Measurements from ENCODE around the gene DDO. TPM values are rescaled to one million over a fixed set of nuclear protein-coding genes. Genes with fewer than 3 reads are reported as not detected.
A peak's percentile ranks its signal among the peaks of the same experiment; 100 is the strongest.

DDO gene
- total and polyA plus RNA-seq, 2 experiments from 2014 or later = 0.10 TPM; not detected in 1

DNA sequence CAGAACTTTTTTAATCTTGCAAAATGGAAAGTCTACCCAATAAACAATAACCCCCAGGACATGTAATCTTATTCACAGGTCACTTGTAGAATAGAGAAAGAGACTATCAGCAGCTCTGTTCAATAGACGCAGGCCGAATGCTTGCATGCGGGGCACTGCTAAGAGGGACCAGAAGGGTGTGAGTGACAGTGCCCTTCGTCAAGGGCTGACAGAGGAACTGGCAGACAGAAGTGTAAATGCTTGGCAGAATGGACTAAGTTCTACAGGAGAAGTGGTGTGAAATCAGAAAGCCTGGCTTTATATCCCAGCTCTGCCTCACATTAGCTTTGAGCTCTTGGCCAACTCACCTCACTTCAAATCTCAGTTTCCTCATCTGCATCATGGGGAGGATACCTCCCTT is 21.0 kb downstream of the DDO start:
- Mint-ChIP-seq H3K4me3 (no peak overlapping the region), H3K27me3 (ENCODE audit: insufficient read depth, low read depth, poor library complexity) (peaks cover 3% of the 10 kb centered on the region), H3K9me3 (no peaks in the 10 kb centered on the region), H3K27ac (no peak overlapping the region), H3K36me3 (ENCODE audit: low read depth) (peaks cover 3% of the 10 kb centered on the region; the same call in 1 of the 3 replicates), H3K4me1 (peaks cover 3% of the 10 kb centered on the region; the same call in 1 of the 3 replicates)
- Histone ChIP-seq H3F3A (replicated peaks; ENCODE audit: low read depth) (no peaks in the 10 kb centered on the region), H3K79me2 (replicated peaks; ENCODE audit: insufficient read depth) (no peaks in the 10 kb centered on the region), H3K4me3 (no peak overlapping the region), H3K9me2 (ENCODE audit: insufficient read depth) (no peaks in the 10 kb centered on the region), H3K36me3 (ENCODE audit: insufficient read depth) (no peaks in the 10 kb centered on the region), H3K27me3 (ENCODE audit: insufficient read depth) (no peaks in the 10 kb centered on the region), H3K4me2 (no peak overlapping the region), H2AFZ (no peak overlapping the region), H3K27ac (ENCODE audit: low read depth) (no peak overlapping the region), H3K4me1 (ENCODE audit: insufficient read depth) (no peaks in the 10 kb centered on the region), H4K20me1 (replicated peaks; ENCODE audit: insufficient read depth) (no peaks in the 10 kb centered on the region)
- TF ChIP-seq STAT1 (IDR thresholded peaks at IDR 0.05; ENCODE audit: unreplicated experiment) (no peak), CREB1 (CRISPR knock-in tag; IDR thresholded peaks at IDR 0.05; ENCODE audit: low read depth) (no peak), EZH2phosphoT487 (IDR thresholded peaks at IDR 0.05; ENCODE audit: unreplicated experiment) (no peak), POLR2AphosphoS5 (IDR thresholded peaks at IDR 0.05; ENCODE audit: low read depth) (no peak)
- TF ChIP-seq, protein P1, sequence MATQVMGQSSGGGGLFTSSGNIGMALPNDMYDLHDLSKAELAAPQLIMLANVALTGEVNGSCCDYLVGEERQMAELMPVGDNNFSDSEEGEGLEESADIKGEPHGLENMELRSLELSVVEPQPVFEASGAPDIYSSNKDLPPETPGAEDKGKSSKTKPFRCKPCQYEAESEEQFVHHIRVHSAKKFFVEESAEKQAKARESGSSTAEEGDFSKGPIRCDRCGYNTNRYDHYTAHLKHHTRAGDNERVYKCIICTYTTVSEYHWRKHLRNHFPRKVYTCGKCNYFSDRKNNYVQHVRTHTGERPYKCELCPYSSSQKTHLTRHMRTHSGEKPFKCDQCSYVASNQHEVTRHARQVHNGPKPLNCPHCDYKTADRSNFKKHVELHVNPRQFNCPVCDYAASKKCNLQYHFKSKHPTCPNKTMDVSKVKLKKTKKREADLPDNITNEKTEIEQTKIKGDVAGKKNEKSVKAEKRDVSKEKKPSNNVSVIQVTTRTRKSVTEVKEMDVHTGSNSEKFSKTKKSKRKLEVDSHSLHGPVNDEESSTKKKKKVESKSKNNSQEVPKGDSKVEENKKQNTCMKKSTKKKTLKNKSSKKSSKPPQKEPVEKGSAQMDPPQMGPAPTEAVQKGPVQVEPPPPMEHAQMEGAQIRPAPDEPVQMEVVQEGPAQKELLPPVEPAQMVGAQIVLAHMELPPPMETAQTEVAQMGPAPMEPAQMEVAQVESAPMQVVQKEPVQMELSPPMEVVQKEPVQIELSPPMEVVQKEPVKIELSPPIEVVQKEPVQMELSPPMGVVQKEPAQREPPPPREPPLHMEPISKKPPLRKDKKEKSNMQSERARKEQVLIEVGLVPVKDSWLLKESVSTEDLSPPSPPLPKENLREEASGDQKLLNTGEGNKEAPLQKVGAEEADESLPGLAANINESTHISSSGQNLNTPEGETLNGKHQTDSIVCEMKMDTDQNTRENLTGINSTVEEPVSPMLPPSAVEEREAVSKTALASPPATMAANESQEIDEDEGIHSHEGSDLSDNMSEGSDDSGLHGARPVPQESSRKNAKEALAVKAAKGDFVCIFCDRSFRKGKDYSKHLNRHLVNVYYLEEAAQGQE (IDR thresholded peaks at IDR 0.05; ENCODE audit: unreplicated experiment) = no peak
- DNase-seq (ENCODE audit: low spot score) = no peak
- no peak for ATAC-seq

DNA sequence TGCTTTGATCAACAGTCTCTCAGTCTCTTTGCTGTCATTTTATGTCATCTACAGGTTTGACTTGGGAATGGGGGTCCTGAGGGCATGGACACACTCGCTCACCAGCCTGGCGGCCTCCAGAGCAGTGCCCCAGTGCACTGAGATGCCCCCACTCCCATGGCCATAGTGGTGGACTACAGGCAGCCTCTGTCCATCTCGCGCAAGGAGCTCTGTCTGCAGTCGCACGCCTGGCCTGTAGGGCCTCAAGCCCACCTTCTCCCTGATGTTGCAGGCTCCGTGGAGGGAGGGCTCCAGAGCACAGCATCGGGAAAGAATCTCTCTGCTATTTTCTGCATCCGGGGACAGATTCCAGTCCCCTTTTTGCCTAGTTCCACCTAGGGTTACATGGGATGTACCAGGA is 22.6 kb downstream of the DDO start:
- peaks cover 4% of the 10 kb centered on the region for H3K4me1 Mint-ChIP-seq
- H2AFZ ChIP-seq = peak overlapping the region; percentile 34; the same call in 1 of the 2 replicates
- H3K4me3 Mint-ChIP-seq = no peak overlapping the region
- no peaks in the 10 kb centered on the region; the same call in 1 of the 2 replicates for H3K4me1 ChIP-seq (ENCODE audit: insufficient read depth)
- H3K36me3 ChIP-seq (ENCODE audit: insufficient read depth) = no peaks in the 10 kb centered on the region
- H3K27ac Mint-ChIP-seq = no peak overlapping the region
- no peak overlapping the region for H3K4me3 ChIP-seq
- no peaks in the 10 kb centered on the region for H3K9me3 Mint-ChIP-seq
- no peaks in the 10 kb centered on the region for H3K27me3 ChIP-seq (ENCODE audit: insufficient read depth)
- ATAC-seq (peak; percentile 93), DNase-seq (ENCODE audit: low spot score) (peak; percentile 55)
- H3K27ac ChIP-seq (ENCODE audit: low read depth) = no peak overlapping the region
- TF ChIP-seq JUNB (IDR thresholded peaks at IDR 0.05; ENCODE audit: unreplicated experiment) (no peak), POLR2AphosphoS5 (IDR thresholded peaks at IDR 0.05; ENCODE audit: low read depth) (no peak), ZNF331 (CRISPR knock-in tag; IDR thresholded peaks at IDR 0.05; ENCODE audit: low read depth) (no peak)
- TF ChIP-seq, protein P2, sequence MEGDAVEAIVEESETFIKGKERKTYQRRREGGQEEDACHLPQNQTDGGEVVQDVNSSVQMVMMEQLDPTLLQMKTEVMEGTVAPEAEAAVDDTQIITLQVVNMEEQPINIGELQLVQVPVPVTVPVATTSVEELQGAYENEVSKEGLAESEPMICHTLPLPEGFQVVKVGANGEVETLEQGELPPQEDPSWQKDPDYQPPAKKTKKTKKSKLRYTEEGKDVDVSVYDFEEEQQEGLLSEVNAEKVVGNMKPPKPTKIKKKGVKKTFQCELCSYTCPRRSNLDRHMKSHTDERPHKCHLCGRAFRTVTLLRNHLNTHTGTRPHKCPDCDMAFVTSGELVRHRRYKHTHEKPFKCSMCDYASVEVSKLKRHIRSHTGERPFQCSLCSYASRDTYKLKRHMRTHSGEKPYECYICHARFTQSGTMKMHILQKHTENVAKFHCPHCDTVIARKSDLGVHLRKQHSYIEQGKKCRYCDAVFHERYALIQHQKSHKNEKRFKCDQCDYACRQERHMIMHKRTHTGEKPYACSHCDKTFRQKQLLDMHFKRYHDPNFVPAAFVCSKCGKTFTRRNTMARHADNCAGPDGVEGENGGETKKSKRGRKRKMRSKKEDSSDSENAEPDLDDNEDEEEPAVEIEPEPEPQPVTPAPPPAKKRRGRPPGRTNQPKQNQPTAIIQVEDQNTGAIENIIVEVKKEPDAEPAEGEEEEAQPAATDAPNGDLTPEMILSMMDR (conservative IDR thresholded peaks at IDR 0.05; ENCODE audit: low read depth in 2 of 2) = peak in 1 of 2 experiments; percentile 19; a peak in 1 of 4 replicates
- TF ChIP-seq, protein P3, sequence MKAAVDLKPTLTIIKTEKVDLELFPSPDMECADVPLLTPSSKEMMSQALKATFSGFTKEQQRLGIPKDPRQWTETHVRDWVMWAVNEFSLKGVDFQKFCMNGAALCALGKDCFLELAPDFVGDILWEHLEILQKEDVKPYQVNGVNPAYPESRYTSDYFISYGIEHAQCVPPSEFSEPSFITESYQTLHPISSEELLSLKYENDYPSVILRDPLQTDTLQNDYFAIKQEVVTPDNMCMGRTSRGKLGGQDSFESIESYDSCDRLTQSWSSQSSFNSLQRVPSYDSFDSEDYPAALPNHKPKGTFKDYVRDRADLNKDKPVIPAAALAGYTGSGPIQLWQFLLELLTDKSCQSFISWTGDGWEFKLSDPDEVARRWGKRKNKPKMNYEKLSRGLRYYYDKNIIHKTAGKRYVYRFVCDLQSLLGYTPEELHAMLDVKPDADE (IDR thresholded peaks at IDR 0.05) = no peak
- H3K9me2 ChIP-seq (ENCODE audit: insufficient read depth) = no peaks in the 10 kb centered on the region
- H3K79me2 ChIP-seq (replicated peaks; ENCODE audit: insufficient read depth) = no peaks in the 10 kb centered on the region
- peaks cover 1% of the 10 kb centered on the region for H3K27me3 Mint-ChIP-seq (ENCODE audit: insufficient read depth, low read depth, poor library complexity)
- no peak overlapping the region for H3K4me2 ChIP-seq
- H4K20me1 ChIP-seq (replicated peaks; ENCODE audit: insufficient read depth) = no peaks in the 10 kb centered on the region
- no peaks in the 10 kb centered on the region for H3F3A ChIP-seq (replicated peaks; ENCODE audit: low read depth)
- no peaks in the 10 kb centered on the region for H3K36me3 Mint-ChIP-seq (ENCODE audit: low read depth)
